ENCODE results near the gene ZC3H18. TPM values are rescaled to one million over a fixed set of nuclear protein-coding genes. Genes with fewer than 3 reads are reported as not detected.

ZC3H18 gene
- total RNA-seq, 1 experiment from 2014 or later = 61.8 TPM

DNA sequence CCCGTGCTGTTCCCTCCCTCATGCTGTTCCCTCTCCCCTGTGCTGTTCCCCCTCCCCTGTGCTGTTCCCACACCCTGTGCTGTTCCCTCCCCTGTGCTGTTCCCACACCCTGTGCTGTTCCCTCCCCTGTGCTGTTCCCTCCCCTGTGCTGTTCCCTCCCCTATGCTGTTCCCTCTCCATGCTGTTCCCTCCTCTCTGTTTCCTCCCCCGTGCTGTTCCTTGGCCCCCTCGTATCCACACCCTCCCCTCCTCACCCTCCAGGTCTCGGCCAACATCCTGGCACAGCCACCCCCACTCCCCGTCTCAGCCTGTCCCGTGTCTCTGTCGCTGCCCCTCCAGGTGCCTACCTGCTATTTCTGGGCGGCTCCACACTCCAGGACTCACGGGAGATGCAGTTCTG is 48.5 kb upstream of the ZC3H18 start:
- Mint-ChIP-seq H3K27me3 (ENCODE audit: low read depth) (peaks cover 5% of the 10 kb centered on the region; the same call in 1 of the 2 replicates), H3K4me3 (no peak overlapping the region), H3K9me3 (peaks cover 20% of the 10 kb centered on the region), H3K36me3 (no peaks in the 10 kb centered on the region), H3K4me1 (peaks cover 6% of the 10 kb centered on the region; the same call in 1 of the 2 replicates), H3K27ac (no peak overlapping the region)
- POLR2A ChIA-PET = no interaction called here
- DNase-seq (ENCODE audit: low spot score) (no peak), ATAC-seq (no peak)
- CTCF ChIA-PET = interaction anchor here (1.0 kb wide), 1 partner anchor 84 kb away, joined by 4 read pairs; no protein-coding TSS in a partner anchor
- TF ChIP-seq, protein P1, sequence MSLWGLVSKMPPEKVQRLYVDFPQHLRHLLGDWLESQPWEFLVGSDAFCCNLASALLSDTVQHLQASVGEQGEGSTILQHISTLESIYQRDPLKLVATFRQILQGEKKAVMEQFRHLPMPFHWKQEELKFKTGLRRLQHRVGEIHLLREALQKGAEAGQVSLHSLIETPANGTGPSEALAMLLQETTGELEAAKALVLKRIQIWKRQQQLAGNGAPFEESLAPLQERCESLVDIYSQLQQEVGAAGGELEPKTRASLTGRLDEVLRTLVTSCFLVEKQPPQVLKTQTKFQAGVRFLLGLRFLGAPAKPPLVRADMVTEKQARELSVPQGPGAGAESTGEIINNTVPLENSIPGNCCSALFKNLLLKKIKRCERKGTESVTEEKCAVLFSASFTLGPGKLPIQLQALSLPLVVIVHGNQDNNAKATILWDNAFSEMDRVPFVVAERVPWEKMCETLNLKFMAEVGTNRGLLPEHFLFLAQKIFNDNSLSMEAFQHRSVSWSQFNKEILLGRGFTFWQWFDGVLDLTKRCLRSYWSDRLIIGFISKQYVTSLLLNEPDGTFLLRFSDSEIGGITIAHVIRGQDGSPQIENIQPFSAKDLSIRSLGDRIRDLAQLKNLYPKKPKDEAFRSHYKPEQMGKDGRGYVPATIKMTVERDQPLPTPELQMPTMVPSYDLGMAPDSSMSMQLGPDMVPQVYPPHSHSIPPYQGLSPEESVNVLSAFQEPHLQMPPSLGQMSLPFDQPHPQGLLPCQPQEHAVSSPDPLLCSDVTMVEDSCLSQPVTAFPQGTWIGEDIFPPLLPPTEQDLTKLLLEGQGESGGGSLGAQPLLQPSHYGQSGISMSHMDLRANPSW (CRISPR knock-in tag; conservative IDR thresholded peaks at IDR 0.05; ENCODE audit: low read depth) = no peak
- TF ChIP-seq FOXP1 (CRISPR knock-in tag; IDR thresholded peaks at IDR 0.05; ENCODE audit: borderline replicate concordance) (no peak), TEAD4 (CRISPR knock-in tag; IDR thresholded peaks at IDR 0.05) (no peak), TCF7 (CRISPR knock-in tag; IDR thresholded peaks at IDR 0.05; ENCODE audit: low read depth) (no peak), ZNF423 (CRISPR knock-in tag; IDR thresholded peaks at IDR 0.05) (no peak), NFATC4 (CRISPR knock-in tag; IDR thresholded peaks at IDR 0.05) (no peak), KAT7 (CRISPR knock-in tag; IDR thresholded peaks at IDR 0.05; ENCODE audit: borderline replicate concordance) (no peak)

DNA sequence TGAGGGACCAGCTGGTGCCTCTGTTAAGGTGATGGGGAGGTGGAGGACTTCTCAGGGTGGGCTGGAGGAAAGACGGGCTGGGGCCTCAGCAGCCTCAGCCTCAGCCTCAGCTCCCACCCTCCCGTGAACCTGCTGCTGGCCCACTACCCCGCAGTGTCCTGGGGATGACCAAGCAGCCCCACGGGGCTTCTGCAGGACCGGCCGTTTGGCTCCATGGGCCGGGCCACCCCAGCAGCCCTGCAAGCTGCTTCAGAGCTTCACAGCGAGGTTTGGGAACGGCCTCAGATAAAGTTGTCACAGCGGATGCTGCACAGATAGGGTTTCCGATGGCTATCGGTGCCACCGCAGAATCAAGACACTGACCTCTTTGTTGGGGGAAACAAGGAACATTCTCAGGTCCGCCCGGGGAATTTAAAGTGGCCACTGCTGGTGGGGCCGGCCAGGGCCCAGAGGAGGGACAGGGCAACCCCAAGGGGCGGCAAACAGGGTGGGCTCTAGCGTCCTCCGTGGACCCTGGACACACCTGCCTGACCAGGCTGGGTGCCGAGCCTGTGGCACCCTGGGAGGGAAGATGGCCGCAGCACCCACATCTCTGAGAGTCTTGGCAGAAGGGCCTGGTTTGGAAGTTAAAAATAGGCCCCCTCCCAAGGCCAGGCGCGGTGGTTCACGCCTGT is 47.8 kb upstream of the ZC3H18 start:
- ChIA-PET POLR2A (no interaction called here), CTCF (interaction anchor here (1.0 kb wide), 2 partner anchors 40 to 84 kb away, joined by 3 to 4 read pairs; no protein-coding TSS in a partner anchor)
- no peak overlapping the region for H3K4me3 Mint-ChIP-seq
- peaks cover 6% of the 10 kb centered on the region; the same call in 1 of the 2 replicates for H3K4me1 Mint-ChIP-seq
- no peaks in the 10 kb centered on the region for H3K36me3 Mint-ChIP-seq
- H3K9me3 Mint-ChIP-seq = peaks cover 20% of the 10 kb centered on the region
- H3K27ac Mint-ChIP-seq = peak overlapping the region; percentile 79; the same call in 1 of the 2 replicates
- ATAC-seq = no peak
- no peak for TF ChIP-seq TEAD1 (CRISPR knock-in tag; IDR thresholded peaks at IDR 0.05)
- no peak for TF ChIP-seq ETV6 (CRISPR knock-in tag; IDR thresholded peaks at IDR 0.05)
- TF ChIP-seq ZNF263 (CRISPR knock-in tag; IDR thresholded peaks at IDR 0.05; ENCODE audit: low read depth) = no peak
- TF ChIP-seq NR1H2 (CRISPR knock-in tag; IDR thresholded peaks at IDR 0.05) = no peak
- TF ChIP-seq ZNF396 (CRISPR knock-in tag; IDR thresholded peaks at IDR 0.05; ENCODE audit: borderline replicate concordance) = no peak
- TF ChIP-seq, protein P2, sequence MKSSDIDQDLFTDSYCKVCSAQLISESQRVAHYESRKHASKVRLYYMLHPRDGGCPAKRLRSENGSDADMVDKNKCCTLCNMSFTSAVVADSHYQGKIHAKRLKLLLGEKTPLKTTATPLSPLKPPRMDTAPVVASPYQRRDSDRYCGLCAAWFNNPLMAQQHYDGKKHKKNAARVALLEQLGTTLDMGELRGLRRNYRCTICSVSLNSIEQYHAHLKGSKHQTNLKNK (CRISPR knock-in tag; IDR thresholded peaks at IDR 0.05) = no peak
- TF ChIP-seq, protein P3, sequence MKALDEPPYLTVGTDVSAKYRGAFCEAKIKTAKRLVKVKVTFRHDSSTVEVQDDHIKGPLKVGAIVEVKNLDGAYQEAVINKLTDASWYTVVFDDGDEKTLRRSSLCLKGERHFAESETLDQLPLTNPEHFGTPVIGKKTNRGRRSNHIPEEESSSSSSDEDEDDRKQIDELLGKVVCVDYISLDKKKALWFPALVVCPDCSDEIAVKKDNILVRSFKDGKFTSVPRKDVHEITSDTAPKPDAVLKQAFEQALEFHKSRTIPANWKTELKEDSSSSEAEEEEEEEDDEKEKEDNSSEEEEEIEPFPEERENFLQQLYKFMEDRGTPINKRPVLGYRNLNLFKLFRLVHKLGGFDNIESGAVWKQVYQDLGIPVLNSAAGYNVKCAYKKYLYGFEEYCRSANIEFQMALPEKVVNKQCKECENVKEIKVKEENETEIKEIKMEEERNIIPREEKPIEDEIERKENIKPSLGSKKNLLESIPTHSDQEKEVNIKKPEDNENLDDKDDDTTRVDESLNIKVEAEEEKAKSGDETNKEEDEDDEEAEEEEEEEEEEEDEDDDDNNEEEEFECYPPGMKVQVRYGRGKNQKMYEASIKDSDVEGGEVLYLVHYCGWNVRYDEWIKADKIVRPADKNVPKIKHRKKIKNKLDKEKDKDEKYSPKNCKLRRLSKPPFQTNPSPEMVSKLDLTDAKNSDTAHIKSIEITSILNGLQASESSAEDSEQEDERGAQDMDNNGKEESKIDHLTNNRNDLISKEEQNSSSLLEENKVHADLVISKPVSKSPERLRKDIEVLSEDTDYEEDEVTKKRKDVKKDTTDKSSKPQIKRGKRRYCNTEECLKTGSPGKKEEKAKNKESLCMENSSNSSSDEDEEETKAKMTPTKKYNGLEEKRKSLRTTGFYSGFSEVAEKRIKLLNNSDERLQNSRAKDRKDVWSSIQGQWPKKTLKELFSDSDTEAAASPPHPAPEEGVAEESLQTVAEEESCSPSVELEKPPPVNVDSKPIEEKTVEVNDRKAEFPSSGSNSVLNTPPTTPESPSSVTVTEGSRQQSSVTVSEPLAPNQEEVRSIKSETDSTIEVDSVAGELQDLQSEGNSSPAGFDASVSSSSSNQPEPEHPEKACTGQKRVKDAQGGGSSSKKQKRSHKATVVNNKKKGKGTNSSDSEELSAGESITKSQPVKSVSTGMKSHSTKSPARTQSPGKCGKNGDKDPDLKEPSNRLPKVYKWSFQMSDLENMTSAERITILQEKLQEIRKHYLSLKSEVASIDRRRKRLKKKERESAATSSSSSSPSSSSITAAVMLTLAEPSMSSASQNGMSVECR (CRISPR knock-in tag; IDR thresholded peaks at IDR 0.05; ENCODE audit: borderline replicate concordance) = no peak
- TF ChIP-seq, protein P4, sequence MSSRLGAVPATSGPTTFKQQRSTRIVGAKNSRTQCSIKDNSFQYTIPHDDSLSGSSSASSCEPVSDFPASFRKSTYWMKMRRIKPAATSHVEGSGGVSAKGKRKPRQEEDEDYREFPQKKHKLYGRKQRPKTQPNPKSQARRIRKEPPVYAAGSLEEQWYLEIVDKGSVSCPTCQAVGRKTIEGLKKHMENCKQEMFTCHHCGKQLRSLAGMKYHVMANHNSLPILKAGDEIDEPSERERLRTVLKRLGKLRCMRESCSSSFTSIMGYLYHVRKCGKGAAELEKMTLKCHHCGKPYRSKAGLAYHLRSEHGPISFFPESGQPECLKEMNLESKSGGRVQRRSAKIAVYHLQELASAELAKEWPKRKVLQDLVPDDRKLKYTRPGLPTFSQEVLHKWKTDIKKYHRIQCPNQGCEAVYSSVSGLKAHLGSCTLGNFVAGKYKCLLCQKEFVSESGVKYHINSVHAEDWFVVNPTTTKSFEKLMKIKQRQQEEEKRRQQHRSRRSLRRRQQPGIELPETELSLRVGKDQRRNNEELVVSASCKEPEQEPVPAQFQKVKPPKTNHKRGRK (CRISPR knock-in tag; IDR thresholded peaks at IDR 0.05; ENCODE audit: borderline replicate concordance) = no peak
- TF ChIP-seq ZNF121 (CRISPR knock-in tag; IDR thresholded peaks at IDR 0.05) = no peak
- TF ChIP-seq, protein P5, sequence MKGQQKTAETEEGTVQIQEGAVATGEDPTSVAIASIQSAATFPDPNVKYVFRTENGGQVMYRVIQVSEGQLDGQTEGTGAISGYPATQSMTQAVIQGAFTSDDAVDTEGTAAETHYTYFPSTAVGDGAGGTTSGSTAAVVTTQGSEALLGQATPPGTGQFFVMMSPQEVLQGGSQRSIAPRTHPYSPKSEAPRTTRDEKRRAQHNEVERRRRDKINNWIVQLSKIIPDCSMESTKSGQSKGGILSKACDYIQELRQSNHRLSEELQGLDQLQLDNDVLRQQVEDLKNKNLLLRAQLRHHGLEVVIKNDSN (CRISPR knock-in tag; IDR thresholded peaks at IDR 0.05) = no peak
- TF ChIP-seq, protein P6, sequence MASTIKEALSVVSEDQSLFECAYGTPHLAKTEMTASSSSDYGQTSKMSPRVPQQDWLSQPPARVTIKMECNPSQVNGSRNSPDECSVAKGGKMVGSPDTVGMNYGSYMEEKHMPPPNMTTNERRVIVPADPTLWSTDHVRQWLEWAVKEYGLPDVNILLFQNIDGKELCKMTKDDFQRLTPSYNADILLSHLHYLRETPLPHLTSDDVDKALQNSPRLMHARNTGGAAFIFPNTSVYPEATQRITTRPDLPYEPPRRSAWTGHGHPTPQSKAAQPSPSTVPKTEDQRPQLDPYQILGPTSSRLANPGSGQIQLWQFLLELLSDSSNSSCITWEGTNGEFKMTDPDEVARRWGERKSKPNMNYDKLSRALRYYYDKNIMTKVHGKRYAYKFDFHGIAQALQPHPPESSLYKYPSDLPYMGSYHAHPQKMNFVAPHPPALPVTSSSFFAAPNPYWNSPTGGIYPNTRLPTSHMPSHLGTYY (CRISPR knock-in tag; IDR thresholded peaks at IDR 0.05) = no peak
- DNase-seq (ENCODE audit: low spot score) = no peak
- H3K27me3 Mint-ChIP-seq (ENCODE audit: low read depth) = peaks cover 5% of the 10 kb centered on the region; the same call in 1 of the 2 replicates

Measured in WTC11 (cell line).